ENCODE data around the gene SET.
"Not testable (repeated sequence)": the region's sequence is repeated elsewhere in the genome, so short reads cannot be mapped to it uniquely, and the experiment has no call there.

SET gene

GRCh38 chr9:128685636-128686489 lies 3.2 kb upstream of the SET start:
- no peak for DNase-seq (ENCODE audit: low read depth in 2 of 3, low spot score in 1 of 3)

- no peak for DNase-seq (ENCODE audit: low read depth in 2 of 3, low spot score in 1 of 3)
Observed at GRCh38 chr9:128687453-128687852, 1.6 kb upstream of the SET start.

- DNase-seq (ENCODE audit: low read depth in 2 of 3, low spot score in 1 of 3), result no peak
Observed at GRCh38 chr9:128689293-128689774, 312 bp downstream of the SET start.

DNA sequence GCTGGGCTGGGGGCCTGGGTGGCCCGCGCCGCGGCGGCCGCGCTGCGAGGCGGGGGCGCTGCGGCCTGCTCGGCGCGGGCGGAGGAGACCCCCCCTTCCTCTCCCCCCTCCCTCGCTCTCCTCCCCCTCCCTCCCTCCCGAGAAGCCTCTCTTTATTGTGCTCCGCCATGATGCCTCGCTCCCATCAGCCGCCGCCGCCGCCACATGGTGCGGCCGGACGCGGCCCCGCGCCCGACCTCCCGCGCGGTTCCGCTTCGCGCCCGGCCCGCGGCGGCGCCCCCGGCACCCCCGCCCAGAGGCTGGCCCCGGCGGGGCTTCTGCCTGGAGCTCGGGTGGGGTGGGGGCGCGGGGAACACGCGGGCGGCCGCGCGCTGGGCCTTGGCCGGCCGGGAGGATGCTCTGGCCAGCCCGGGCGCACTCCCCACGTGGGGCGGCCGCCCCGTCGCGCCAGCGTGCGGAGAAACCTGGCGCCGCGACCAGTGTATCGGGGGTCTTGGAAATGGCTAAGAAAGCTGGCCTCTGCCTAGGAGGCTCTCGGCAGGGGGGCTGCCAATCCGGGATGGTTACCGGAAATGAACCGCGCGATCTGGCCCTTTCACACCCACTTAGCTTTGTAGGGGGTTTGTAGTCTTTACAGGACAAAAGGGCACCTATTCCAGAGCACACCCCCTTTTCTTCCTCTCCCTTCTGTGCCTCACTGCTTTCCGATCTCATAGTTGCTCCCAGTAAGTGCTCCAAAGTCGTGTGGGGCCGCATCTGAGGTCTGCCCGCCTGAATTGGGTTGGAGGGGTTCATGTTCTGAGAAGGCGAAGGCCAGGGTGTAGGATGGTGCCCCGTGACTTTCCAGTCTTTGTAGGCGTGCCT lies 1.0 kb downstream of the SET start:
- DNase-seq (ENCODE audit: low read depth in 2 of 3, low spot score in 1 of 3), result no peak

DNA sequence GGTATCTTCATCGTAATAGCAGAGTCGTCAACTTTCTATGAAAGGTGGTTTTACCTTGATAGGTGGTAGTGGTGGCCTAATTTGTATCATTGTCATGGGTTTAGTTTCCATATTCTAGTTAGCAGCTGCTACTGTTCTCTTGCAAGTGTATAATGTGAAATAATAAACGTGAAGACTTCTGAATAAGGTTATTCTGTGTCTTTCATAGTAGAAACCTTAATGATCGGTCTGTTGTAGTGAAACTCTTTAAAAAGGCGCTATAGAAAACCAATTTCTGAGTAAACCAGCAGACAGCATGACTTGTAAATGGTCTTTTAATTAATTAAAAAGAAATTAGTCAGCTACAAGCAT lies 1.6 kb downstream of the SET start:
- no peak for DNase-seq (ENCODE audit: low read depth in 2 of 3, low spot score in 1 of 3)

GRCh38 chr9:128693738-128694137 lies 4.7 kb downstream of the SET start:
- not testable (repeated sequence) for DNase-seq (ENCODE audit: low read depth in 2 of 3, low spot score in 1 of 3)

- DNase-seq (ENCODE audit: low read depth in 2 of 3, low spot score in 1 of 3), result no peak
Observed at GRCh38 chr9:128694344-128694743, 5.3 kb downstream of the SET start.

- DNase-seq (ENCODE audit: low read depth in 2 of 3, low spot score in 1 of 3), result no peak
Observed at GRCh38 chr9:128696923-128697707, 8.1 kb downstream of the SET start.

GRCh38 chr9:128699096-128699795 lies 10.2 kb downstream of the SET start:
- DNase-seq (ENCODE audit: low read depth in 2 of 3, low spot score in 1 of 3), result not testable (repeated sequence)

GRCh38 chr9:128701227-128701854 lies 12.3 kb downstream of the SET start:
- no peak for DNase-seq (ENCODE audit: low read depth in 2 of 3, low spot score in 1 of 3)

DNA sequence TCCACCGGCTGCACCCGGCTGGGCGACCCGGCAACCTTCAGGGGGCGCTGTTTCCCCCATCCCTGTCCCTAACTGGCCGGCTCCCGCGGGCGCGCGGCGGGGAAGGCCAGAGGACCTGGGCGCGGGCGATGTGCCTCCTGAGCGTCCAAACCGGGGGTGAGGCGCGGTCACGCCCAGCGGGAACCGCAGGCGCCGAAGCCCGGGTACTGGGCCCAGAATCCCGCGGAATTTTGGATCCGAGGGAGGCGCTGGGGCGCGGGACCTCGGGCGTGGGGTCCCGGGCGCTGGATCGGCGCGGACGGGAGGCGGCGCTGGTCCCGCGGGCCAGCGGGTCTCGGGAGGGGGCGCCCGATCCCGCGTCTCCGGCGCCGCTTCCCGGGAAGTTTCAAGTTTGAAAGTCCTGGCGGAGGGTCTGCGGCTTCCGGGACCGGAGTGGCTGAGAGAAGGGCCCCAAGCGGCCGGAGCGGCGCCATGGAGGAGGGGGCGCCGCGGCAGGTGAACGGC lies 13.5 kb downstream of the SET start, which contains the start of gene PKN3:
PKN3 (plus strand) TSS at position 59 of the 504 bp plus-strand sequence; CDS start at position 472, 413 bp downstream.
- peak; percentile 74 to 92 (median 89) for DNase-seq (ENCODE audit: low read depth in 2 of 3, low spot score in 1 of 3)

DNA sequence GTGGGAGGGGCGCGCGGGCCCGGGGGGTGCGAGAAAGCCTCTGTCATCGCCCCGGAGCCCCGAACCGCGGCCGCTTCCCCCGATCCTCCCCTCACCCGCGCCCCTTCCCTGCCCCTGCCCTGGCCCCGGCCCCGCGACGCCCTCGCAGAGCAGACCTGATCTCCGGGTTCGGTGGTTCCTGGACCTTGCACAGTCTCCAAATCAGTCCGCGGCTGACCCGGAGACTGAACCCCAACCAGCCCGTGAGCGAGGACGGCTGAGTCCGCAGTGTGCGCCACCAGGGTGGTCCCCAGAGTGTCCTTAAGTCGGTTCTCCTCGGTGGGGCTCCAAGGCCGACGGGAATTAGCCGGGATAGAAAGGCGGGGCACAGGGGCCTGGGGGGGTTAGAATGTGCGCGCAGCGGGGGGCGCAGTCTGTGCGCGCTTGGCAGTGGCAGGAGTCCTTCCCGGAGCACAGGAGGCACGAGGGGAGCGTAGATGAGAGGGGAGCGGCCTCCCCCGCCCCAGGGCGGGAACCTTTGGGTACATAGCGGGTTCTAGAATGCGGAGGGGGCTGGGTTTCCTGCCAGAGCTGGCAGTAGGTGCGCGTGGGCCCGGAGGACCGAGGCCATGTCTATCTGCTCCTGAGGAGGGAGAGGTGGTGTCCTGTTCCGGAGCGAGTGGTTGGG lies 14.1 kb downstream of the SET start:
- no peak for DNase-seq (ENCODE audit: low read depth in 2 of 3, low spot score in 1 of 3)

GRCh38 chr9:128703616-128704355 lies 14.8 kb downstream of the SET start:
- DNase-seq (ENCODE audit: low read depth in 2 of 3, low spot score in 1 of 3), result no peak

DNA sequence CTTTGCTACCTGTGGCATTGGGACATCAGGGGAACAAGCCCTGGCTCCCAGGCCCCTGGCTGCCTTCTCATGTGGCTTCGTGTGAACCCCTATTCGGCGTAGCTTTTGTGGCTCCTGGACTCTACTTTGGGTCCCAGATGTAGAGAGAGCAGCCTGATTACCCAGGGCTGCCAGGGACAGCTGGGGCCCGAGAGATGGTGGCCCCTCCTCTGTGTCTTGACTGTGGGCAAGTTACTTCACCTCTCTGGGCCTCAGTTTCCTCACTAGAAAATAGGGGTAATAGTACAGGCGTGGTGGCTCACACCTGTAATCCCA lies 15.3 kb downstream of the SET start:
- DNase-seq (ENCODE audit: low read depth in 2 of 3, low spot score in 1 of 3), result no peak

- DNase-seq (ENCODE audit: low read depth in 2 of 3, low spot score in 1 of 3), result no peak
Observed at GRCh38 chr9:128705051-128705965, 16.3 kb downstream of the SET start.

- DNase-seq (ENCODE audit: low read depth in 2 of 3, low spot score in 1 of 3), result no peak
Observed at GRCh38 chr9:128706045-128706444, 17.0 kb downstream of the SET start.

DNA sequence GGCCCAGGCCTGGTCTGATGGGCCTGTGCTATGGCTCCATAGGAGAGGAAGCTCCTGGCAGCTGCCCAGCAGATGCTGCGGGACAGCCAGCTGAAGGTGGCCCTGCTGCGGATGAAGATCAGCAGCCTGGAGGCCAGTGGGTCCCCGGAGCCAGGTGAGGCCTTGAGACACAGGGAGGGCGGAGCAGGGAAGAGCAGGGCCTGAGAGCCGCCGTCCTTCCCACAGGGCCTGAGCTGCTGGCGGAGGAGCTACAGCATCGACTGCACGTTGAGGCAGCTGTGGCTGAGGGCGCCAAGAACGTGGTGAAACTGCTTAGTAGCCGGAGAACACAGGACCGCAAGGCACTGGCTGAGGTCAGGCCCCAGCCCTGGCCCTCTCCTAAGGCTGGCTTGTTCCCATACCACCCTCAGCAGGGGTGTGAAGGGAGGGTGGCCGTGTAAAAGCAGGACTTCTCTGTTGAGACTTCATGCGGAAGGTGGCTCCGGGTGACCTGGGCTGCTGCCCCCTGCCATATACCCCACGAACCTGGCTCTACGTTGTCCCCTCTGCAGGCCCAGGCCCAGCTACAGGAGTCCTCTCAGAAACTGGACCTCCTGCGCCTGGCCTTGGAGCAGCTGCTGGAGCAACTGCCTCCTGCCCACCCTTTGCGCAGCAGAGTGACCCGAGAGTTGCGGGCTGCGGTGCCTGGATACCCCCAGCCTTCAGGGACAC lies 17.8 kb downstream of the SET start:
- DNase-seq (ENCODE audit: low read depth in 2 of 3, low spot score in 1 of 3), result no peak

Data from stimulated activated CD4-positive, alpha-beta T cell treated with anti-CD3 and anti-CD28 coated beads, Interleukin-12 subunit alpha, Interleukin-12 subunit beta, amount 100 ng/mL, for 48 hours (primary cell).